ENCODE data around the gene SYT13.

DNA sequence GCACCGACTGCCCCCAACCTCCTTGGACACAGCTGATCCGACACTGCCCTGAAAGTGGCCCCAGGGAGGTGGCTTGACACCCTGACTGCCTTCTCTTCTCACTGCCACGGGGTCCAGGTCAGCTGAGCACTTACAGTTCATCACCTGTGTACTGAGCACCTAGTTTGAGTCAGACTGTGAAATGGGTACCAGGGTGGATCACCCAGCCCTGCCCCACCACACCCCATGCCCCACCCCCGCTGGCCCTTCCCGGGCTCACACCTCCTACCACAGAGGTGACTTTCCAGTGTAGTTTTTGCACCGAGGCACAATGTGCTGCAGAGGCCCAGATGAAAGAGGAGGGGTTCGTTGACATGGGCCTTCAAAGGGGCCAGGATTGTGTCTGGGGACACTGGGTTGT, 80.2 kb downstream of the SYT13 start:
- no peak for TF ChIP-seq CTCF (IDR thresholded peaks at IDR 0.05; ENCODE audit: low read length)
- TF ChIP-seq EZH2 (IDR thresholded peaks at IDR 0.05; ENCODE audit: borderline replicate concordance, low read length) = no peak

Data from OCI-LY1 (cell line).